Tibial nerve (tissue), 4 donors: ENCODE measurements around the gene RBM28. TPM values are rescaled to one million over a fixed set of nuclear protein-coding genes. Genes with fewer than 3 reads are reported as not detected.

Experiments used
- DNase-seq, 2 donors: peaks; one replicate each; pipeline ENCODE4 v3.0.0-alpha.2; 2019; ENCODE audit warnings: low spot score in 2 of 2
- H3K27ac ChIP-seq, 4 donors: fragments of 200-600 bp; sonication (generic) in 3 of 4; one replicate each; pipeline ENCODE4 v1.5.1; 2017 to 2019; ENCODE audit warnings: mild to moderate bottlenecking in 1 of 4
- H3K27me3 ChIP-seq, 2 donors: fragments of 200-600 bp; sonication (generic) in 1 of 2; one replicate each; pipeline versions ENCODE4 v1.5.1 to v1.6.0; 2017 to 2019
- H3K36me3 ChIP-seq, 3 donors: fragments of 200-600 bp; sonication (generic); one replicate each; pipeline ENCODE4 v1.5.1; 2018 to 2019
- H3K4me1 ChIP-seq, 4 donors: fragments of 200-600 bp; sonication (generic) in 3 of 4; one replicate each; pipeline ENCODE4 v1.5.1; 2017 to 2019
- H3K4me3 ChIP-seq, 4 donors: fragments of 200-600 bp; sonication (generic) in 3 of 4; one replicate each; pipeline ENCODE4 v1.5.1; 2017 to 2019; ENCODE audit warnings: mild to moderate bottlenecking in 1 of 4, moderate library complexity in 1 of 4
- H3K9me3 ChIP-seq, 4 donors: fragments of 200-600 bp; sonication (generic) in 3 of 4; one replicate each; pipeline ENCODE4 v1.5.1; 2017 to 2019
- CTCF ChIP-seq, 5 experiments: fragments of 200-600 bp in 3 of 5; fragments of 450-650 bp in 2 of 5; sonication (generic) in 3 of 5; IDR thresholded peaks; one replicate each; pipeline ENCODE4 v1.5.1; 2016 to 2019; ENCODE audit warnings: antibody characterized with exemption in 5 of 5, mild to moderate bottlenecking in 3 of 5, moderate library complexity in 2 of 5
- EP300 ChIP-seq, 2 donors: sonication (generic); formaldehyde crosslinking; IDR thresholded peaks; one replicate each; pipeline ENCODE4 v1.6.1; 2017; ENCODE audit warnings: antibody characterized with exemption in 2 of 2, mild to moderate bottlenecking in 1 of 2
- POLR2A ChIP-seq, 2 donors: fragments of 450-650 bp; IDR thresholded peaks; one replicate each; pipeline ENCODE4 v1.6.1; 2017; ENCODE audit warnings: antibody characterized with exemption in 2 of 2, mild to moderate bottlenecking in 2 of 2, moderate library complexity in 2 of 2
- WGBS, 2 donors: methylation state at CpG; one replicate each; pipeline ENCODE4 v1.1.5; 2018; 5-methylcytosine and 5-hydroxymethylcytosine counted together
- total RNA-seq, 4 donors: library from RNA; depleted of rRNA; stranded (reverse); fragments of >200 nt; gene quantifications; one replicate each; pipeline ENCODE4 v1.1.0, GENCODE V29; 2016

Gene RBM28
- total RNA-seq, 4 donors from 2014 or later, result 25.1 to 89.4 (median 51.0) TPM

GRCh38 chr7:128360359-128360678 lies 16.6 kb upstream of the RBM28 start:
- 24 to 25% methylated on average over 8 to 9 of the region's 9 CpGs for WGBS, 2 donors
- Histone ChIP-seq H3K27me3 (peaks cover 0 to 33% of the 10 kb centered on the region in 2 donors), H3K9me3 (no peaks in the 10 kb centered on the region), H3K36me3 (no peaks in the 10 kb centered on the region), H3K4me3 (peak overlapping the region in 3 of 4 donors; percentile 4 to 60 (median 39)), H3K4me1 (peaks cover 0 to 23% (median 7%) of the 10 kb centered on the region in 4 donors), H3K27ac (no peak overlapping the region)
- TF ChIP-seq CTCF (IDR thresholded peaks at IDR 0.05) (no peak), POLR2A (IDR thresholded peaks at IDR 0.05) (no peak), EP300 (IDR thresholded peaks at IDR 0.05) (no peak)
- no peak for DNase-seq

- Histone ChIP-seq H3K36me3 (no peaks in the 10 kb centered on the region), H3K4me3 (no peak overlapping the region), H3K9me3 (no peaks in the 10 kb centered on the region), H3K27ac (no peak overlapping the region), H3K27me3 (peaks cover 0 to 30% of the 10 kb centered on the region in 2 donors), H3K4me1 (peaks cover 0 to 23% (median 7%) of the 10 kb centered on the region in 4 donors)
- DNase-seq, result no peak
- TF ChIP-seq EP300 (IDR thresholded peaks at IDR 0.05) (no peak), CTCF (IDR thresholded peaks at IDR 0.05) (no peak), POLR2A (IDR thresholded peaks at IDR 0.05) (no peak)
- 79 to 86% methylated on average over 4 of the region's 4 CpGs for WGBS, 2 donors
Observed at GRCh38 chr7:128359939-128360338, 16.2 kb upstream of the RBM28 start.

- no peaks in the 10 kb centered on the region for H3K9me3 ChIP-seq
- H3K4me3 ChIP-seq, result no peak overlapping the region
- peaks cover 0 to 36% of the 10 kb centered on the region in 2 donors for H3K27me3 ChIP-seq
- TF ChIP-seq CTCF (IDR thresholded peaks at IDR 0.05) (no peak), EP300 (IDR thresholded peaks at IDR 0.05) (no peak), POLR2A (IDR thresholded peaks at IDR 0.05) (no peak)
- DNase-seq, result no peak
- H3K36me3 ChIP-seq, result no peaks in the 10 kb centered on the region
- WGBS, 2 donors, result 89 to 91% methylated on average over 7 to 12 of the region's 12 CpGs
- H3K27ac ChIP-seq, result no peak overlapping the region
- peaks cover 0 to 23% (median 7%) of the 10 kb centered on the region in 4 donors for H3K4me1 ChIP-seq
Observed at GRCh38 chr7:128359336-128359735, 15.6 kb upstream of the RBM28 start.

- TF ChIP-seq EP300 (IDR thresholded peaks at IDR 0.05) (no peak), POLR2A (IDR thresholded peaks at IDR 0.05) (no peak), CTCF (IDR thresholded peaks at IDR 0.05) (no peak)
- Histone ChIP-seq H3K4me1 (peaks cover 0 to 23% (median 7%) of the 10 kb centered on the region in 4 donors), H3K36me3 (no peaks in the 10 kb centered on the region), H3K27me3 (peaks cover 0 to 38% of the 10 kb centered on the region in 2 donors), H3K9me3 (no peaks in the 10 kb centered on the region), H3K4me3 (no peak overlapping the region), H3K27ac (no peak overlapping the region)
- 71 to 79% methylated on average over 1 of the region's 1 CpG for WGBS, 2 donors
- DNase-seq, result no peak
Observed at GRCh38 chr7:128358233-128358632, 14.5 kb upstream of the RBM28 start.

GRCh38 chr7:128357217-128357613 lies 13.5 kb upstream of the RBM28 start:
- DNase-seq, result no peak
- Histone ChIP-seq H3K27ac (no peak overlapping the region), H3K36me3 (no peaks in the 10 kb centered on the region), H3K4me1 (peaks cover 0 to 27% (median 9%) of the 10 kb centered on the region in 4 donors), H3K27me3 (peaks cover 0 to 38% of the 10 kb centered on the region in 2 donors), H3K9me3 (no peaks in the 10 kb centered on the region), H3K4me3 (no peak overlapping the region)
- TF ChIP-seq POLR2A (IDR thresholded peaks at IDR 0.05) (no peak), EP300 (IDR thresholded peaks at IDR 0.05) (no peak), CTCF (IDR thresholded peaks at IDR 0.05) (no peak)
- WGBS, 2 donors, result 70 to 83% methylated on average over 6 of the region's 6 CpGs
